Endodermal cell (in vitro differentiated cells): ENCODE measurements around the gene CIT. TPM values are rescaled to one million over a fixed set of nuclear protein-coding genes. Genes with fewer than 3 reads are reported as not detected.

Experiments used
- DNase-seq: peaks from one replicate; pipeline ENCODE4 v3.0.0-alpha.2; 2017
- H3K27ac ChIP-seq: 2 replicates; pipeline ENCODE4 v1.5.1; 2013; ENCODE audit warnings: mild to moderate bottlenecking, low read depth, low read length, moderate library complexity
- H3K27me3 ChIP-seq: 2 replicates; pipeline ENCODE4 v1.6.1; 2013; ENCODE audit warnings: mild to moderate bottlenecking, low read length, moderate library complexity; ENCODE audit not compliant: insufficient read depth, control insufficient read depth, poor library complexity, severe bottlenecking
- H3K36me3 ChIP-seq: 2 replicates; pipeline ENCODE4 v1.7.0; 2013; ENCODE audit warnings: mild to moderate bottlenecking, low read length, moderate library complexity; ENCODE audit not compliant: control insufficient read depth, insufficient read depth
- H3K4me1 ChIP-seq: one replicate; pipeline ENCODE4 v1.7.0; 2013; ENCODE audit warnings: low read length; ENCODE audit not compliant: control insufficient read depth, insufficient read depth
- H3K4me3 ChIP-seq: 2 replicates; pipeline ENCODE4 v1.5.1; 2013; ENCODE audit warnings: mild to moderate bottlenecking, low read length, moderate library complexity
- H3K9ac ChIP-seq: 2 replicates; pipeline ENCODE4 v1.6.1; 2013; ENCODE audit warnings: mild to moderate bottlenecking, low read length, moderate library complexity; ENCODE audit not compliant: poor library complexity, severe bottlenecking; ENCODE audit errors: extremely low read depth
- H3K9me3 ChIP-seq: 2 replicates; pipeline ENCODE4 v1.6.1; 2013; ENCODE audit warnings: mild to moderate bottlenecking, low read length, moderate library complexity; ENCODE audit not compliant: control insufficient read depth
- H3K27ac Mint-ChIP-seq: 2 replicates; pipeline ENCODE4 v1.8.0; 2020; ENCODE audit warnings: mixed read lengths
- H3K27me3 Mint-ChIP-seq: 2 replicates; pipeline ENCODE4 v1.8.0; 2021; ENCODE audit warnings: mild to moderate bottlenecking, mixed read lengths; ENCODE audit not compliant: insufficient read depth
- H3K36me3 Mint-ChIP-seq: 2 replicates; pipeline ENCODE4 v1.8.0; 2020; ENCODE audit warnings: low read depth, mixed read lengths
- H3K4me1 Mint-ChIP-seq: 2 replicates; pipeline ENCODE4 v1.8.0; 2020; ENCODE audit warnings: mixed read lengths
- H3K4me3 Mint-ChIP-seq: 2 replicates; pipeline ENCODE4 v1.8.0; 2020; ENCODE audit warnings: mild to moderate bottlenecking, moderate library complexity, mixed read lengths
- H3K9me3 Mint-ChIP-seq: 2 replicates; pipeline ENCODE4 v1.8.0; 2020; ENCODE audit warnings: mild to moderate bottlenecking, mixed read lengths
- CTCF ChIP-seq: fragments of 200-600 bp; sonication (generic); conservative IDR thresholded peaks from 2 replicates; pipeline ENCODE4 v1.5.0; 2021; ENCODE audit warnings: antibody characterized with exemption, mild to moderate bottlenecking
- WGBS, 2 experiments: methylation state at CpG; one replicate each; pipeline versions ENCODE4 v1.1.5 to v1.1.7; 2013; ENCODE audit warnings: missing lambda C conversion rate in 2 of 2, mixed read lengths in 1 of 2; ENCODE audit not compliant: insufficient coverage in 1 of 2, insufficient read length in 1 of 2; 5-methylcytosine and 5-hydroxymethylcytosine counted together
- total RNA-seq, 2 donors: library from RNA; stranded (reverse); fragmentation: NEBNext Ultra II Directional in 1 of 2; extraction: Animal tissue kit (Norgen Biotek cat#: 25700) in 1 of 2; gene quantifications; 2 replicates in 1 of 2; 3 replicates in 1 of 2; pipeline ENCODE4 v1.2.1, GENCODE V29; 2021

CIT gene
- total RNA-seq, 2 donors from 2014 or later: 57.3 to 79.1 TPM

GRCh38 chr12:119712721-119713120 is 164.4 kb downstream of the CIT start:
- H3K36me3 Mint-ChIP-seq: peaks cover 86% of the 10 kb centered on the region
- no peak overlapping the region for H3K9ac ChIP-seq
- peaks cover 79% of the 10 kb centered on the region for H3K36me3 ChIP-seq
- H3K9me3 ChIP-seq: no peaks in the 10 kb centered on the region
- peaks cover 7% of the 10 kb centered on the region for H3K4me1 Mint-ChIP-seq
- H3K9me3 Mint-ChIP-seq: no peaks in the 10 kb centered on the region
- no peak overlapping the region for H3K4me3 ChIP-seq
- H3K4me1 ChIP-seq: no peaks in the 10 kb centered on the region
- no peaks in the 10 kb centered on the region for H3K27me3 ChIP-seq
- WGBS, 2 experiments: 94 to 95% methylated on average over 11 of the region's 11 CpGs
- no peak for TF ChIP-seq CTCF
- no peak overlapping the region for H3K27ac ChIP-seq
- H3K27me3 Mint-ChIP-seq: no peaks in the 10 kb centered on the region
- no peak overlapping the region for H3K4me3 Mint-ChIP-seq
- H3K27ac Mint-ChIP-seq: no peak overlapping the region
- DNase-seq: no peak

GRCh38 chr12:119711693-119712092 is 165.4 kb downstream of the CIT start:
- no peaks in the 10 kb centered on the region for H3K9me3 ChIP-seq
- H3K36me3 ChIP-seq: peaks cover 87% of the 10 kb centered on the region
- H3K4me1 ChIP-seq: no peaks in the 10 kb centered on the region
- H3K4me3 ChIP-seq: no peak overlapping the region
- H3K27me3 ChIP-seq: no peaks in the 10 kb centered on the region
- no peak overlapping the region for H3K27ac ChIP-seq
- H3K36me3 Mint-ChIP-seq: peaks cover 90% of the 10 kb centered on the region
- TF ChIP-seq CTCF: no peak
- H3K4me3 Mint-ChIP-seq: no peak overlapping the region
- no peaks in the 10 kb centered on the region for H3K9me3 Mint-ChIP-seq
- 93 to 98% methylated on average over 4 of the region's 4 CpGs for WGBS, 2 experiments
- peaks cover 5% of the 10 kb centered on the region for H3K4me1 Mint-ChIP-seq
- no peaks in the 10 kb centered on the region for H3K27me3 Mint-ChIP-seq
- no peak overlapping the region for H3K9ac ChIP-seq
- DNase-seq: no peak
- no peak overlapping the region for H3K27ac Mint-ChIP-seq

- Histone ChIP-seq H3K4me1 (no peaks in the 10 kb centered on the region), H3K9me3 (no peaks in the 10 kb centered on the region), H3K27ac (no peak overlapping the region), H3K36me3 (peaks cover 92% of the 10 kb centered on the region), H3K4me3 (no peak overlapping the region), H3K9ac (no peak overlapping the region), H3K27me3 (no peaks in the 10 kb centered on the region)
- H3K9me3 Mint-ChIP-seq: no peaks in the 10 kb centered on the region
- WGBS, 2 experiments: 92 to 95% methylated on average over 10 to 15 of the region's 15 CpGs
- no peak for TF ChIP-seq CTCF
- no peak overlapping the region for H3K4me3 Mint-ChIP-seq
- no peaks in the 10 kb centered on the region for H3K27me3 Mint-ChIP-seq
- H3K36me3 Mint-ChIP-seq: peaks cover 92% of the 10 kb centered on the region
- H3K27ac Mint-ChIP-seq: no peak overlapping the region
- DNase-seq: no peak
- H3K4me1 Mint-ChIP-seq: no peaks in the 10 kb centered on the region
These were observed 166.1 kb downstream of the CIT start for GRCh38 chr12:119710965-119711551.
